HG03039 (cell line): ENCODE results near the gene PNPLA7.
"Not testable (repeated sequence)": the region's sequence is repeated elsewhere in the genome, so short reads cannot be mapped to it uniquely, and the experiment has no call there.

ENCODE experiments used
- ATAC-seq: cut with Tn5 transposase; IDR thresholded peaks from one replicate; pipeline ENCODE4 v1.9.1; 2021; ENCODE audit warnings: mild to moderate bottlenecking, moderate library complexity; ENCODE audit not compliant: unreplicated experiment

PNPLA7 gene

DNA sequence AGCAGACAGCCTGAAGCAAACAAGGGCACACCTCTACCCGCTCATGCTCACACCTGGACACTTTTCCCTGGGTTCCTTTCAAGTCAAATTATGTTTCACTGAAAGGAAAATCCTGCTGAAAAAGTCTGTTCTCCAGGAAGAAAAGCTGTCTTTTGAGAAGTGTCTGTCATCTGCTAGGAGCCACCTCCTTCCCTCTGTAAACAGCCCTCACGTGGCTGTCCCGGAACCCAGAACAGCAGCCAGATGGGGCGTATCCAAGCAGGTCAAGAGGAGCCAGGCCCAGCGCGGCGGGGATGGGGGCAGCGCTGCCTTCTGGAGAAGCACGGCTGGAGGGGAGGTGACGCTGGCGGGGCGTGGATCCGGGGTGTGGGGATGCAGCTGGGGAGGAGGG, at the start of gene PNPLA7:
Gene PNPLA7, minus strand, starts transcription at position 172 of the 391 bp plus-strand sequence. CDS start 205 bp downstream, outside the sequence.
- ATAC-seq, result no peak

- ATAC-seq, result no peak
Observed at GRCh38 chr9:137598943-137599342, 48.7 kb upstream of the PNPLA7 start.

DNA sequence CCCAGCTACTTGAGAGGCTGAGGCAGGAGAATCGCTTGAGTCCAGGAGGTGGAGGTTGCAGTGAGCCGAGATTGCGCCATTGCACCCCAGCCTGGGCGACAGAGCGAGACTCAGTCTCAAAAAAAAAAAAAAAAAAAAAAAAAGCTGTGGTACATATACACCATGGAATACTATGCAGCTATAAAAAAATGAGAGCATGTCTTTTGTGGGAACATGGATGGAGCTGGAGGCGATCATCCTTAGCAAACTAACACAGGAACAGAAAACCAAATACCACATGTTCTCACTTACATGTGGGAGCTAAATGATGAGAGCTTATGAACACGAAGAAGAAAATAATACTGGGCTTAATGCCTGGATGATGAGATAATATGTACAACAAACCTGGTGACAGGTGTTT, 46.4 kb upstream of the PNPLA7 start:
- not testable (repeated sequence) for ATAC-seq

- ATAC-seq, result no peak
Observed at GRCh38 chr9:137593176-137593575, 43.0 kb upstream of the PNPLA7 start.

DNA sequence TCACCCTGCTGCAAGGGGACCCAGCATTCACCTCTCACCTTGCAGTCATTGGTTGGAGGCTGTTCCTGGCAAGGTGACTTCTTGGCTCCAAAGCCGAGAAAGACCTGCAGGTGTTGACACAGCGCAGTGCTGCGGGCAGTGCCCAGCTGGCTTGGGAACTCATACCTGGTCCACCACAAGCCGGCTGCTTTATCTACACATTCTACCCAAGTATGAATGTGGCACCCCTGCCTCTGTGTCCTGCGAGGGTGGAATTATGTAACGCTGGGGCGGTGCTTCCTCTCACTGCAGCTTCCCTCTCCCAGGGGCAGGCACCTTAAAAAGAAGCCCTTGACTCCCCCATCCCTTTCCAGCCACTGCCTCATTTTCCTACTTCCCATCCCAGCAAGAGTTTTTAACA, 42.6 kb upstream of the PNPLA7 start:
- no peak for ATAC-seq

DNA sequence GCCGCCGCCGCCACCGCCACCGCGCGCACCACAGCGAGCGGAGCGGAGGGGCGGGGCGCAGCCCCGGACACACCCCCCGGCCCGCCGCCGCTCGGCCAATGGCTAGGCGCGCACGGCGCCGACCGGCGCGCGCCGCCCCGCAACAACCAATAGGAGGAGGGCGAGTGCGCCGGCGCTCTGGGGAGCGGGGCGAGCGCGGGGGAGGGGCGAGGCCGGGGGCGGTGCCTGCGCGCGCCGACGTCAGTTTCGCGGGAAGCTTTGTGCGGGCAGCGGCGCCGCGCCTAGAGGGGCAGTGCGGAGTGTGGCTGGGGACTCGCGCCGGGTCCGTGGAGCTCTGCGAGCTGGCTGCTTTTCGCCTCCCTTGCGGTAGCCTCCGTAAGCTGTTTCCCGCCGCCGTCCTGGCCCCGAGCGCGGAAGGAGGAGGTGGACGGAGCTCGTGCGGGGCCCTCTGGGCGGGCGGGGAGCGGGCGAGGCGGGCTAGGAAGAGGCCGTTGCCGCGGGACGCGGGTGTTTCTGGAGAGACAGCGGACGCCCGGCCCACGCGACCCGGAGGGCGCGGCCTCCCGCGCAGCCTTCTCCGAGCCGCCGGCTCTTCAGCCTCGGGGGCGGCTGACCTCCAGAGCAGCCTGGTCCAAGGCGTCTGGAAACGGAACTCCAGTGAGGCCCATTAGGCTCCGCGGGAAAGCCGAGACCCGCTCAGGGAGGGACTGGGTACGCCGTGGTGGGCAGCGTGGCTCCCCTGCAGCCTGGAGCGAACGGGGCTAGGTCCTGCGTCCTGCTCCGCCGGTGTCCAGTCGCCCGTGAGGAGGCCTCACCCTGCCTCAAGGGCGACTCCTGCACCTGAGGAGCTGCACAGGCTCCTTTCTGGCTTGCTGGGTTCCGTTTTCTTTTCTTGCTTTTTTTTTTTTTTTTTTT, 40.5 kb upstream of the PNPLA7 start, which contains the start of gene ZMYND19:
Gene ZMYND19, minus strand, starts transcription at position 44 of the 915 bp plus-strand sequence. CDS start 249 bp downstream, outside the sequence.
- ATAC-seq, result peak; percentile 81

GRCh38 chr9:137590123-137590468, 39.9 kb upstream of the PNPLA7 start:
- ATAC-seq, result peak; percentile 7

GRCh38 chr9:137589441-137590122, 39.4 kb upstream of the PNPLA7 start:
- peak; percentile 3 for ATAC-seq

DNA sequence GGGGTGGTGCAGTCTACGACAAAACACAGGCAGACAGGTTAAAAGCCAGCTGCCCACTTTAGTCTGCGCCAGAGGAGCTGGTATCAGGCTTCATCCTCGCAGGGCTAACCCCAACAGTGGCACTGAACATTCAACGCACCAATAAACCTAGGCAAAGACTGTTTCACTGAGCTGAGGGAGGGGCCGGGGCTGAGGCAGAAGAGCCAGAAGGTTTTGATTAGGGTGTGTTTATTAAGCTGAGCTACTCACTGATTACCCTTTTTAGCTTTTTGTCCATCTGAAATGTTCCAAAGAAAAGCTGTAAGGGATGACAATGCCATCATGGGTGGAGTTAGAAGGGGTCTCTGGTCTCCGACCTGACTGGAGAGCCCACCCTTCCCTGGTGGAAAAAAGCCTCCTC, 38.7 kb upstream of the PNPLA7 start:
- ATAC-seq, result no peak

DNA sequence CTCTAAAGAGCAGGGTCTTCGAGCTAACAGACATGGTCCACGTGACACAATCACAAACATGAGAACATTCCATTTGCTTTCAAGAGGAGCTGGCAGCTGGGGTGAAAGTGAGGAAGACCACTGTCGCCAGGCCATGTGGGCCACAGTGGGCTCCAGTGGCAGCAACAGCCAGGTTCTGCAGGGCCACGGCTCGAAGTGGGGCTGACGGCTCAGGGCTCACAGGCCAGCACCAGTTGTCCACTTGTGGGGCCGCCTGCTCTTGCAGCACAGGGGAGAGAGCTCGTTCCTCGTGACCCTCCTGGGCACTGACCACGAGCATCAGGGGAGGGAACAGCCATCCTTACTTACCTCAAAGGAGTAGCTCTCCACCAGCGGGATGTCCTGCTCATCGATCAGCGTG, 38.1 kb upstream of the PNPLA7 start:
- no peak for ATAC-seq

DNA sequence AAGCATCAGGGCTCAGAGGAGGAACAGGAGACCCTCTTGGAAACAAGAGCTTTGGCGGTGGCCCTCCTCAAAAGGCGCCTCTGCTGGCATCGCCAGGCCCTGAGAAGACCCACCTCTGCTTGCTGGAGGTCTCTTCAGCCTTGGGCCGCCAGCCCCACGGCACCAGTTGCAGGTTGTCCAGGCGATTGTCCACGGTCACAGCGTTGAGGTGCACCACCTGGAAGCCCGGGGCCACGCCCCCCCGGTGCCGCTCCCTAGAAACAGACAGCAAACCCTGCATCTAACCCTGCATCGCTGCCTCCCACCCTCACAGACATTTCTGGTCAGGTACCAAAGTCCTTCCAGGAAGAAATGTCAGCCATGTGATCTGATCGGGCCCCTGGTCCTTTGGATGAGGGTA, 36.7 kb upstream of the PNPLA7 start:
- ATAC-seq, result no peak

- no peak for ATAC-seq
Observed at GRCh38 chr9:137583957-137584356, 33.8 kb upstream of the PNPLA7 start.

GRCh38 chr9:137583347-137583746, 33.1 kb upstream of the PNPLA7 start:
- ATAC-seq, result no peak

- ATAC-seq, result no peak
Observed at GRCh38 chr9:137582286-137582860, 32.2 kb upstream of the PNPLA7 start.

GRCh38 chr9:137581361-137582285, 31.4 kb upstream of the PNPLA7 start:
- no peak for ATAC-seq

DNA sequence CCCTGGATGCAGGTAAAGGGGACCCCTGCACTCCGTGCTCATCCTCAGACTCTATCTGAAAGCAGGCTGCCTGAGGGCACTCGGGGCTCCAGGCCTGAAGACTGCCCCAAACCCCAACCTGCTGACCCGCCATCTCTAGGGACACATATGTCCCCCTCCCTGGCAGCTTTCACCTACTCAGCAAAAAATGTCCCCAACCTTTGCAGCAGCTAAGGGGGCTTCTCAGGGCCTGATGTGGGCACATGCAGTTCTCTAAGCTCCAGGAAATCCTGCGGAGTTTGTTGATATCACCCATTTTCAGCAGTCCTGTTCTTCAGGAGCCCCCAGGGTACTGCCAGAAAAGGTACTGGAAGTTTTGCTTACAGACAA, 30.7 kb upstream of the PNPLA7 start:
- ATAC-seq, result no peak

GRCh38 chr9:137580209-137580953, 30.2 kb upstream of the PNPLA7 start:
- no peak for ATAC-seq

GRCh38 chr9:137579259-137579604, 29.0 kb upstream of the PNPLA7 start:
- no peak for ATAC-seq

DNA sequence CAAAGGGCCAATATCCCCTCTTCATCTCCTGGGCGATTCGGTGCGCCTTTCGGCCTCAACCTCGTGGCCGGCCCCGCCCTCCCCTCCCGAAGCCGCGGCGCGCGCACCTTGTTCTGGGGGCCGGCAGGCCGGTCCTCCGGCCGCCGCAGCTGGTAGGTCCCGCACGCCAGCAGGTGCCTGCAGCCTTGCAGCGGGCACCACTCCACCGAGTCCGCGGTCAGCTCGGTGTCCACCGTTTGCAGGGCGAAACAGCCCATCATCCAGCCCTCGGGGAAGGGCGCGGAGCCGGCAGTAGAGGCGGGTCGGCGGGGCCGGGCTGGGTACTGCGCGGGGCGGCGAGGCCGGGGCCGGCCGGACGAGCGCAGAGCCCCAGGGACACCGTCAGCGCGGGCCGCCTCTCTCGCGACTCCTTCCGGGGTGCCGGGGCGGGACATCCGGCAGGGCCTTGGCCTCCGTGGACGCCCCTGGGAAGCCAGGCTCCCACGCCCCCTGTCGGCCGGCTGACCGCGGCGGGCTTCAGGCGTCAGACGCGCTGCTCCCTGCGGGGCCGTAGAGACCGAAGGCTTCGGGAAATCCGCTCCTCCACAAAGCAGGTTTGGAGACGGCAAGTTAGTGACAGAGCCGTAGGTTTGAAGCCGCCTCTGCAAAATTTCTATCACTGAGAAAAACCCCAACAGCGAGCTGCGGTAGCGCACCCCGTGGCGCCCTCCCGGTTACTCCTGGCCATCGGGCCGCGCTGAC, 28.5 kb upstream of the PNPLA7 start, which contains the start of gene DPH7:
Gene DPH7, minus strand, starts transcription at position 408 of the 741 bp plus-strand sequence. Its CDS starts 148 bp downstream, at position 260.
- peak; percentile 83 for ATAC-seq
